HG03558 (cell line): ENCODE results near the gene DPP4.
"Not testable (repeated sequence)": the region's sequence is repeated elsewhere in the genome, so short reads cannot be mapped to it uniquely, and the experiment has no call there.

Source experiments
- ATAC-seq: cut with Tn5 transposase; IDR thresholded peaks from one replicate; pipeline ENCODE4 v1.9.1; 2021; ENCODE audit warnings: moderate number of reproducible peaks; ENCODE audit not compliant: unreplicated experiment; ENCODE audit errors: extremely low read depth

Gene DPP4

DNA sequence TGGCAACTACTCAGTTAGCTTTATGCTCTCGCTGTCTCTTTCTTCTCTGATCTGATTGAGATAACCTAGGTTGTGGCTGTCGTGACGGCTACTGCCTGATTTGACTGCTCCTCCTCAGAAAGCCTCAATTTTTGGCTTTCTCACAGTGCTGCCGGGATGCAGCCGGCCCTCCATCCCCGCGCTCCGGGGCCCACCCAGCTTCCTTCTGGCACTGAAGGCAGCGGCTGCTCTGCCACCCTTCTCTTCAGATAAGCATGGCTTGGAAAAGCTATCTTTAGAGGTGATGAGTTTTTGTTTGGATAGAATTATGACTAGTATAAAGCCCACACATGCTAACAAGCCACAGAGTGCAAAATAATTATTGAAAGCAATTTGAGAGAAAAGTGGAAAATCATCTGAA is 102.5 kb downstream of the DPP4 start:
- no peak for ATAC-seq

DNA sequence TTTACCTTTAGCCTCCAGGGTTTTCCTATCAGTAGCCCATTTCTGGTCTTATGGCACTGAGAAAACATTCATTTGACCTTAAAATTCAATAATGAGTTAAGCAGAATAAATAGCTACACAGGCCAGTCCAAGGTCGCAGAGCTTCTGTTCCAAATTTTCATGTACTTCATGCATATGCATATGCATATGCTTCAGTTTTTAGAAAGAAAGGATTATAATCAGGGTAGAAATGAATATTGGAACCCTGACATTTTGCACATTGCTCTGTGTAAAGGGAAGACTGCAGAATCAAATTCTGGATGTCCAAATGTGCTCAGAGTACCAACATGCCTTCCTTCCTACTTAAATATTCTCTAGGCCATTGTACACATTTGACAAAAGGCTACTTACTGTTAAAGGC is 104.9 kb downstream of the DPP4 start:
- no peak for ATAC-seq

DNA sequence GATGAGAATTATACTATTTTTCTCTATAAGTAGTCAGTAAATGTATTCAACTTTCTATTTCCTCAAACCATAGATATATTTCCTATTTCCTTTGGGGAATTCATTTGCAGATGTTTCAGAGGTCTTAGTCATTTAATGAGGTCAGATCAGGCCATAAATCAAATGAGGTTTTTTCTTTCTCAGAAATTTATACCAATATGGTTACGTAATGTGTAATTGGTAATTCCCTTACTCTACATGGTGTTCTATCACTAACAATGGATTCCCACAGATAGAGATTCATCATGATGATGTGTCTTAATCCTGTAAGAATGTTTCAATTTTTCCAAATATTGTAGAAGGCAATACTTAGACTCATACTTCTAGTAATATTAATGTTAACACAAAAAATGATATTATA is 108.0 kb downstream of the DPP4 start:
- no peak for ATAC-seq

GRCh38 chr2:161964160-161964559 is 109.9 kb downstream of the DPP4 start:
- no peak for ATAC-seq

DNA sequence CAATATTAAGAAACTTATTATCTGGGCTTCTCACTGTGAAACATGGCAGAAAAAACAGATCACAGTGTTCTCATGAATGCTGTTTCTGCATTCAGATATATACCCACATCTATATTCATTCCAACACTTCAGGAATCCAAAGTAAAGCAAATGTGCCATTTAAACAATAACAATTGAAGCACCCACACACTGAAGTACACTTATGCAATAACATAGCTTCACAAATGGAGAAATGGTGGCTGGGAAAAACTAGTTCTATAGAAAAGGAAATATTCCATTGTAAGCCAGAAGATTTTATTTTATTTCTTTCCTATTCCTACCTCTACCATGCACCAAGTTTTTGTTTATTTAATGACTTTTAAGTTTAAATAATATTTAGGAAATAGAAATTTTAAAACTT is 111.9 kb downstream of the DPP4 start:
- ATAC-seq = no peak

DNA sequence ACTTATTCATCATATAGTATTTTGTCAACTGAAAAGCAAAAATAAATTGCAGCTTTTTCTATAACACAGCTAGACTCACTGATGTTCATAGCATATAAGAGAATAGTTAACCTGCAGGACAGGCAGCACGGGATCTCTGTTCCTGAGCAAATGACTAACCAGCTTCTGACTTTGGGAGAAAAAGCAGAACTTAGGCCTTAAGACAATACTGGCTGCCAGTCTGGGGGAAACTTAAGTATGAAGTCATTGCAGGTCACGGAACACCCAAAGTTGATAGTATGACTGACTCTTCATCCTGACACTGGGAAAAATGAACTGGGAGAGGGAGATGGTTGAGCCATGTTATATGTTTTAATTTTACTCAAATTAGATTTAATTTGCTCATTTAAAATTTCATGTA is 113.0 kb downstream of the DPP4 start:
- ATAC-seq = no peak

DNA sequence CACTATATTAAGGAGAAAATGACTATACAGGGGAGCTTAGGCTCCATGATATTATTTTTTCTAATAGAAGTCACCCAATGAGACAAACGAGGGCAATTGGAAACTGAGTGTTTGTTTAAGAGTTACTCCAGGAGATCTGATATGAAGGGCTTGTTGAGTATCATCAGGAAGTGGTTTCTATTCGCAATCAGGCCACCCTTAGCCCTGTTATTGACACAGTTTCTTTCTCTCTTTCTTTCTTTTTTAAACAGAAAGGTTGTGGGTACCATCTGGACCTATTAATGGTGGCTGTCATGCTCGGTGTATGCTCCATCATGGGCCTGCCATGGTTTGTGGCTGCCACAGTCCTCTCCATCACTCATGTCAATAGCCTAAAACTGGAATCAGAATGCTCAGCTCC is 117.3 kb downstream of the DPP4 start:
- no peak for ATAC-seq

GRCh38 chr2:161955211-161955610 is 118.8 kb downstream of the DPP4 start:
- no peak for ATAC-seq

DNA sequence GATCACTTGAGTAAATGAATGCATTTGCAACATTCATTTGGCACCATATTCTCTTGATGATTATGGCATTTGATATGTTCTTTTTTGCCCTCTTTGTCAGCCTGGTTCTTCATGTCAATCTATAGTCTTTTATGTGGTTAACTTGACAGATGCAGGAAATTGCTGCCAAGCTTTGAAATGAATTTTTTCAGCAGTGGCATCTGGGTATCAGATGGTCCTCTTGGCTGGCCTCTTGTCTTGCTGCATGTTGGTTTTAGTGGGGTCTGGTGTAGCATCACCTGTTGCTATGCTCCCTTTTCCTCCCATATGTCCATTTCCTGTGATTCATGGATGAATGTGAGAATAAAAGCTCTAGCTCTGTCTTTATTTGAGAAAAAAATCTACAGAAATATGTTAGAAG is 119.9 kb downstream of the DPP4 start:
- ATAC-seq = no peak

- not testable (repeated sequence) for ATAC-seq
These were observed 120.6 kb downstream of the DPP4 start for GRCh38 chr2:161953367-161953766.

- ATAC-seq = no peak
These were observed 121.2 kb downstream of the DPP4 start for GRCh38 chr2:161952783-161953191.

DNA sequence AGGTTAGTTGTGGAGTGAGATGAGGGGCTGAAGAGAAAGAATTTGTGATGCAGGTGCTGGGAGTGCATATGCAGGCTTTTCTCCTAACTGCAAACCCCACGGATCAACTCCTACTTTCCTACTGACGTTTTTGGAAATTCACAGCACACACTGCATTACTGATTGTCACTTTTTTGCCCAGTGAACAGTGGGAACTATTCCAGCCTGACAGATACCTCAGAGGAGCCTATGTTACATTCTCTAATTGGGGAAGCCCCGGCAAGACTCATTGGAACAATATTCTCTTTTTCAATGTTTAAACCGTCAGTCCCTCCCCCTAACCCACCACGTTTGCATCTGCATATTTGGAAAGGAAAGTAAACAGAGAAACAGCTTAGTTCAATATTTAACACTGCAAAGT is 126.2 kb downstream of the DPP4 start:
- no peak for ATAC-seq

GRCh38 chr2:161947406-161947805 is 126.6 kb downstream of the DPP4 start:
- ATAC-seq = no peak

- no peak for ATAC-seq
These were observed 127.4 kb downstream of the DPP4 start for GRCh38 chr2:161946489-161947107.

DNA sequence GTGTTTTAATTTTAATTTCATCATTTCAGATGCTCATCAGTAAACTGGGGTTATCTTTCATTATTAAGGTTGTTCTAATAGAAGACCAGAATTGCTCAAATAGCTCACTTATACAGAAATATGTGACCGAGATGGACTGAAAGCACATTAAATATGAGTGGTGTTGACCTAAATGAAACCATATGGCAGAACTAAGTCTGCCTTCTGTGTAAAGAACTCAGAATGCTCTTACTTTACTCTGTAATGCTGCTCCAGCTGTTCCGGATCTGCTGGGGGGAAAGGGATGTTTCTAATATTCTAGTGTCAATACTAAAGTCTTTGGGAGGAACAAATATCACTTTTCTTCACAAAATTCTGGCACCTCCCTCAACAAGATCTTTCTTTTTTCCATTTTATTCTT is 131.0 kb downstream of the DPP4 start:
- no peak for ATAC-seq
